SU-DHL-6 (cell line): ENCODE data around the gene SLFN5.

Experiments used
- H2AFZ ChIP-seq: fragments of 200-600 bp; sonication (generic); 2 replicates; pipeline ENCODE4 v1.6.1; 2014; ENCODE audit warnings: low read depth, mild to moderate bottlenecking, moderate library complexity, mixed read lengths, antibody characterized with exemption, low read length; ENCODE audit not compliant: severe bottlenecking
- H3F3A ChIP-seq: fragments of 200-600 bp; shearing (Covaris generic); 2 replicates; pipeline ENCODE4 v1.6.0; 2016; ENCODE audit warnings: antibody characterized with exemption, mild to moderate bottlenecking; ENCODE audit not compliant: insufficient read depth
- H3K27ac ChIP-seq: fragments of 200-600 bp; sonication (generic); 2 replicates; pipeline ENCODE4 v1.5.1; 2016; ENCODE audit warnings: low read depth, mild to moderate bottlenecking, low read length, moderate library complexity, mixed read lengths
- H3K27me3 ChIP-seq: fragments of 200-600 bp; sonication (generic), shearing (Covaris generic); 2 replicates; pipeline ENCODE4 v1.6.0; 2014; ENCODE audit warnings: mild to moderate bottlenecking, low read length
- H3K36me3 ChIP-seq: fragments of 200-600 bp; sonication (generic); 2 replicates; pipeline ENCODE4 v1.6.1; 2014; ENCODE audit warnings: mild to moderate bottlenecking, low read length, mixed read lengths
- H3K4me2 ChIP-seq: fragments of 300-600, 200-600 bp; shearing (Covaris generic), sonication (generic); 2 replicates; pipeline ENCODE4 v1.6.0; 2014; ENCODE audit warnings: low read length, low read depth, mild to moderate bottlenecking; ENCODE audit not compliant: poor library complexity, severe bottlenecking
- H3K4me3 ChIP-seq: fragments of 200-600 bp; sonication (generic); 2 replicates; pipeline ENCODE4 v1.5.1; 2014; ENCODE audit warnings: antibody characterized with exemption, low read length, mild to moderate bottlenecking, mixed read lengths; ENCODE audit not compliant: insufficient read depth, poor library complexity, severe bottlenecking
- H3K79me2 ChIP-seq: fragments of 200-600 bp; sonication (generic); 2 replicates; pipeline ENCODE4 v1.6.1; 2014; ENCODE audit warnings: mild to moderate bottlenecking, low read length, moderate library complexity; ENCODE audit not compliant: insufficient read depth
- H3K9ac ChIP-seq: fragments of 200-600 bp; sonication (generic); 2 replicates; pipeline ENCODE4 v1.7.0; 2014; ENCODE audit warnings: mild to moderate bottlenecking, low read length
- H3K9me2 ChIP-seq: fragments of 200-600 bp; sonication (generic); replicated peaks from 2 replicates; pipeline ENCODE4 v1.6.1; 2014; ENCODE audit warnings: low read length; ENCODE audit not compliant: insufficient read depth
- H3K9me3 ChIP-seq: fragments of 200-600 bp; sonication (generic); 2 replicates; pipeline ENCODE4 v1.6.1; 2014; ENCODE audit warnings: low read length, mixed read lengths; ENCODE audit not compliant: insufficient read depth
- H4K20me1 ChIP-seq: fragments of 200-600 bp; sonication (generic); 2 replicates; pipeline ENCODE4 v1.6.1; 2014; ENCODE audit warnings: low read depth, mild to moderate bottlenecking, antibody characterized with exemption, low read length, moderate library complexity, mixed read lengths
- EZH2phosphoT487 ChIP-seq: fragments of 200-600 bp; sonication (generic), shearing (Covaris generic); conservative IDR thresholded peaks from 2 replicates; pipeline ENCODE4 v1.6.1; 2018; ENCODE audit warnings: mild to moderate bottlenecking, antibody characterized with exemption, low read length, moderate library complexity, mixed read lengths
- TF ChIP-seq, protein P1 (sequence below): fragments of 200-600 bp; sonication (generic); IDR thresholded peaks from one replicate; pipeline ENCODE4 v1.5.1; 2017; ENCODE audit warnings: antibody characterized with exemption, mild to moderate bottlenecking, low read length, moderate library complexity; ENCODE audit not compliant: insufficient read depth, poor library complexity, severe bottlenecking

SLFN5 gene

DNA sequence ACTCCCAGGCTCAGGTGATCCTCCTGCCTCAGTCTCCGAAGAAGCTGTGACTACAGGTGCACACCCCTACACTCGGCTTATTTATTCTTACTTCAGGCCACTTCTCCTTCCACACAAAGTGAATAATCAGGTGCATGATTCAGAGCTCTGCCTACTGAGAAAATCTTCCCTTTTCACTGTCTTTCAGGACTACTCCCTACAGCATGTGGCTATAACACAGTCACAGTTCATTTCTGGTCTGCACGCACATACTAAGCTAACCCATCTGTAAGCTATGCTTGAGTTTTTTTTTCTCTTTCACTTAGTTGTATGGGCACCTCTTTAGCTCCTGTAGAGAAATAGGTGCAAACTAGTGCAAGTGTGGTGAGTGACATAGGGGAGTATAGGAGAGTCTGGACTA is 7.6 kb upstream of the SLFN5 start:
- H3K4me3 ChIP-seq = no peak overlapping the region
- H3F3A ChIP-seq = no peaks in the 10 kb centered on the region
- TF ChIP-seq, protein P1, sequence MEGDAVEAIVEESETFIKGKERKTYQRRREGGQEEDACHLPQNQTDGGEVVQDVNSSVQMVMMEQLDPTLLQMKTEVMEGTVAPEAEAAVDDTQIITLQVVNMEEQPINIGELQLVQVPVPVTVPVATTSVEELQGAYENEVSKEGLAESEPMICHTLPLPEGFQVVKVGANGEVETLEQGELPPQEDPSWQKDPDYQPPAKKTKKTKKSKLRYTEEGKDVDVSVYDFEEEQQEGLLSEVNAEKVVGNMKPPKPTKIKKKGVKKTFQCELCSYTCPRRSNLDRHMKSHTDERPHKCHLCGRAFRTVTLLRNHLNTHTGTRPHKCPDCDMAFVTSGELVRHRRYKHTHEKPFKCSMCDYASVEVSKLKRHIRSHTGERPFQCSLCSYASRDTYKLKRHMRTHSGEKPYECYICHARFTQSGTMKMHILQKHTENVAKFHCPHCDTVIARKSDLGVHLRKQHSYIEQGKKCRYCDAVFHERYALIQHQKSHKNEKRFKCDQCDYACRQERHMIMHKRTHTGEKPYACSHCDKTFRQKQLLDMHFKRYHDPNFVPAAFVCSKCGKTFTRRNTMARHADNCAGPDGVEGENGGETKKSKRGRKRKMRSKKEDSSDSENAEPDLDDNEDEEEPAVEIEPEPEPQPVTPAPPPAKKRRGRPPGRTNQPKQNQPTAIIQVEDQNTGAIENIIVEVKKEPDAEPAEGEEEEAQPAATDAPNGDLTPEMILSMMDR = no peak
- TF ChIP-seq EZH2phosphoT487 = no peak
- H3K9ac ChIP-seq = no peak overlapping the region
- H3K9me2 ChIP-seq = no peaks in the 10 kb centered on the region
- no peak overlapping the region for H2AFZ ChIP-seq
- H3K9me3 ChIP-seq = no peaks in the 10 kb centered on the region
- H4K20me1 ChIP-seq = no peaks in the 10 kb centered on the region
- no peaks in the 10 kb centered on the region for H3K36me3 ChIP-seq
- no peak overlapping the region for H3K27ac ChIP-seq
- no peaks in the 10 kb centered on the region for H3K27me3 ChIP-seq
- H3K79me2 ChIP-seq = no peaks in the 10 kb centered on the region
- H3K4me2 ChIP-seq = no peak overlapping the region

DNA sequence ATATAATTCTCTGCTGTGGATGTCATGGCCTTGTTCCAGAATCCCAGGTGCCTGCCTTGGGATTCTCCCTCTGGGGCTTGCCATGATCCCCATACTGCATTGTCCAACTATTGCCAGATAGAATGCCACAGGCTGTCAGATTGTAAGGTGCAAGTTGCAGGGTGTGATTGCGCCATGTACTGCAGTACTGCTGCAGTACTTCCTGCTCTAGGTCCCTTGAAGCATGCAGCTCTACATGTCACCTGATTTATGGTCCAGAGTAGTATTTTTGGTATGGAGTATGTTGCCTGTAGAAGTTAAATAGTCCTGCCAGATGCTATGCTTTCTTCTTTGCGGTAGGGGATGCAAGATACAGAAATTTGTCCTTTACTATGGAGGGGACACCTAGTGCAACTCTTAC is 7.0 kb upstream of the SLFN5 start:
- Histone ChIP-seq H3K4me3 (no peak overlapping the region), H3K9me3 (no peaks in the 10 kb centered on the region), H4K20me1 (no peaks in the 10 kb centered on the region), H3K79me2 (no peaks in the 10 kb centered on the region), H3F3A (no peaks in the 10 kb centered on the region), H3K27ac (no peak overlapping the region), H3K9ac (no peak overlapping the region), H3K36me3 (no peaks in the 10 kb centered on the region), H3K27me3 (no peaks in the 10 kb centered on the region), H3K4me2 (no peak overlapping the region), H2AFZ (no peak overlapping the region), H3K9me2 (no peaks in the 10 kb centered on the region)
- TF ChIP-seq, protein P1 = no peak
- no peak for TF ChIP-seq EZH2phosphoT487

DNA sequence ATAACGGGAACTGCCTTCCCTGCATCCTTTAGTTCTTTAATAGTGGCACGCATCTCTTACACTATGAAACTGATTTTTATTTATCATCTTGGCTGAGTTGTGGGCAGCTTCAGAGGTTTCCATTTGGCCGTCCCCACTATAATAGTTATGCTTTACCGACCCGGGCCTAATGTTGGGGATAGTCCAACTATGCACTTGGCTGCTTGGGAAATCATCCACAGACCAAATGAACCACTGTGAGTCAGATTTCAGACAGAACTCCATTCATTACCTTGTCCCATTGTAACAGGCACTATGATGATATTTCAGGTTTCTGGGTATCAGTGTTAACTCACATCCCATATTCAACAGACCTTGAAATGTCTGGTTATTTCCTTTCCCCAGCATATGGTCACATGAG is 6.1 kb upstream of the SLFN5 start:
- no peaks in the 10 kb centered on the region for H4K20me1 ChIP-seq
- no peak overlapping the region for H3K4me3 ChIP-seq
- H3K9me2 ChIP-seq = no peaks in the 10 kb centered on the region
- H3K27ac ChIP-seq = no peak overlapping the region
- no peaks in the 10 kb centered on the region for H3F3A ChIP-seq
- no peak overlapping the region for H3K4me2 ChIP-seq
- no peaks in the 10 kb centered on the region for H3K36me3 ChIP-seq
- H3K9ac ChIP-seq = no peak overlapping the region
- TF ChIP-seq EZH2phosphoT487 = no peak
- TF ChIP-seq, protein P1 = no peak
- no peaks in the 10 kb centered on the region for H3K27me3 ChIP-seq
- H3K79me2 ChIP-seq = no peaks in the 10 kb centered on the region
- H3K9me3 ChIP-seq = no peaks in the 10 kb centered on the region
- H2AFZ ChIP-seq = no peak overlapping the region
